Fibroblast of skin of right biceps (primary cell): ENCODE data around the gene LDAH.

Experiments
- DNase-seq: peaks from one replicate; pipeline ENCODE4 v3.0.0-alpha.2; 2013

The LDAH gene

GRCh38 chr2:20665243-20666004, 157.5 kb downstream of the LDAH start:
- DNase-seq = no peak

- no peak for DNase-seq
These were observed 158.3 kb downstream of the LDAH start for GRCh38 chr2:20664431-20665242.

- no peak for DNase-seq
These were observed 158.9 kb downstream of the LDAH start for GRCh38 chr2:20664071-20664390.

- no peak for DNase-seq
These were observed 159.5 kb downstream of the LDAH start for GRCh38 chr2:20663196-20664070.

GRCh38 chr2:20662308-20662937, 160.5 kb downstream of the LDAH start:
- no peak for DNase-seq

GRCh38 chr2:20661421-20662307, 161.2 kb downstream of the LDAH start:
- peak; percentile 65 for DNase-seq

- DNase-seq = no peak
These were observed 162.1 kb downstream of the LDAH start for GRCh38 chr2:20660506-20661420.

GRCh38 chr2:20657522-20658235, 165.2 kb downstream of the LDAH start:
- no peak for DNase-seq

- no peak for DNase-seq
These were observed 166.3 kb downstream of the LDAH start for GRCh38 chr2:20656561-20656960.

- DNase-seq = no peak
These were observed 168.4 kb downstream of the LDAH start for GRCh38 chr2:20654535-20654813.

GRCh38 chr2:20653695-20654534, 169.0 kb downstream of the LDAH start:
- no peak for DNase-seq

- DNase-seq = no peak
These were observed 170.0 kb downstream of the LDAH start for GRCh38 chr2:20652673-20653575.

GRCh38 chr2:20652141-20652540, 170.8 kb downstream of the LDAH start:
- DNase-seq = no peak

GRCh38 chr2:20651731-20652099, 171.2 kb downstream of the LDAH start:
- no peak for DNase-seq

GRCh38 chr2:20650877-20651730, 171.8 kb downstream of the LDAH start, which contains the start of gene HS1BP3:
TSS of gene HS1BP3 (minus strand) at chr2:20651098. CDS start at chr2:20651063, 35 bp downstream.
- peak; percentile 80 for DNase-seq

GRCh38 chr2:20650393-20650876, 172.5 kb downstream of the LDAH start:
- no peak for DNase-seq

GRCh38 chr2:20649976-20650375, 172.9 kb downstream of the LDAH start:
- no peak for DNase-seq
